ENCODE measurements around the gene PDCL3. TPM values are rescaled to one million over a fixed set of nuclear protein-coding genes. Genes with fewer than 3 reads are reported as not detected.

Gene PDCL3
- total and polyA plus RNA-seq, 12 donors: 9.6 to 51.3 (median 17.9) TPM

DNA sequence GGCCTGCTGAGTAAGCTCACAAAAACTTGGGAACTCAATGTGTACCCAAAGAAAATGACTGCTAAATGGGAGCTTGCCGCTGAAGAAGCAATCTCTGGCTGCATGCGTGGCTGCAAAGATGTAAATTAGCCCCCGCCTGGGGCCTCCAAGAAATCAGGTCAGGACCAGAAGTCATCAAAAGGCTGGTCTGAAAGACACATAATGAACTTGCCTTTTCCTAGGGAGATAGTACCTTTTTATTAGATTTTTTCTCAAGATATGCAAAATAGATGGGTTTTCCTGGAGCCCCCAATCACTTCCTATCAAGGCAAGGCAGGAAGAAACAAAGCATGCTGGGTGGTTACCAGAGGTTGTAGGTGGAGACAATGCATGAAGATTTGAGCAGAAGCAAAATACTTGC, 38.9 kb downstream of the PDCL3 start:
- Histone ChIP-seq H3K27ac (no peak overlapping the region), H3K4me3 (no peak overlapping the region), H3K9me3 (replicated peaks in 1 of 3) (no peaks in the 10 kb centered on the region), H3K27me3 (no peaks in the 10 kb centered on the region), H3K4me1 (replicated peaks in 1 of 2) (no peaks in the 10 kb centered on the region), H3K36me3 (replicated peaks in 1 of 2) (no peaks in the 10 kb centered on the region)
- intact Hi-C loops (cut with DNase I): loop anchor here in 1 of 2 donors (10.0 kb wide), 1 partner anchor 613 kb away; no protein-coding TSS in a partner anchor
- 86 to 96% (median 93%) methylated on average over 3 of the region's 3 CpGs for WGBS, 4 donors
- TF ChIP-seq, protein P1, sequence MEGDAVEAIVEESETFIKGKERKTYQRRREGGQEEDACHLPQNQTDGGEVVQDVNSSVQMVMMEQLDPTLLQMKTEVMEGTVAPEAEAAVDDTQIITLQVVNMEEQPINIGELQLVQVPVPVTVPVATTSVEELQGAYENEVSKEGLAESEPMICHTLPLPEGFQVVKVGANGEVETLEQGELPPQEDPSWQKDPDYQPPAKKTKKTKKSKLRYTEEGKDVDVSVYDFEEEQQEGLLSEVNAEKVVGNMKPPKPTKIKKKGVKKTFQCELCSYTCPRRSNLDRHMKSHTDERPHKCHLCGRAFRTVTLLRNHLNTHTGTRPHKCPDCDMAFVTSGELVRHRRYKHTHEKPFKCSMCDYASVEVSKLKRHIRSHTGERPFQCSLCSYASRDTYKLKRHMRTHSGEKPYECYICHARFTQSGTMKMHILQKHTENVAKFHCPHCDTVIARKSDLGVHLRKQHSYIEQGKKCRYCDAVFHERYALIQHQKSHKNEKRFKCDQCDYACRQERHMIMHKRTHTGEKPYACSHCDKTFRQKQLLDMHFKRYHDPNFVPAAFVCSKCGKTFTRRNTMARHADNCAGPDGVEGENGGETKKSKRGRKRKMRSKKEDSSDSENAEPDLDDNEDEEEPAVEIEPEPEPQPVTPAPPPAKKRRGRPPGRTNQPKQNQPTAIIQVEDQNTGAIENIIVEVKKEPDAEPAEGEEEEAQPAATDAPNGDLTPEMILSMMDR (IDR thresholded peaks at IDR 0.05): no peak
- TF ChIP-seq POLR2A (IDR thresholded peaks at IDR 0.05): no peak
- peak in 1 of 7 donors; percentile 10 for DNase-seq

DNA sequence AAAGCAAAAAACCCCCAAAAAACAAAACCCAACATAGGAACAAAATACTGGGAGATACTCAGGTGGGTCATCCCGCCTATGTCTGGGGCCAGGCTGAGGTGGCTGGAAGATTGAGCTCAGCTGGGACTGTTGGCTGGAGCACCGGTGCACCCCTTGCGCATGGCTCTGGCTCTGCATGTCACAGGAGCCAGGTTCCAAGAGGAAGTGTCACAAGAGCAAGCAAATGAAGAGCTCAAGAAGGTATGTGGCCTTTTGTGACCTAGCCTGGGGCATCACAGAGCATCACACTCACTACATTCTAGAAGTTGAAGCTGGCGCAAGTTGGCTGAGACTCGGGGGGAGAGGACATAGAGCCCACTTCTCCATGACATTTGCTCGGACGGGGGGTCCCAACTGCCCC, 40.6 kb downstream of the PDCL3 start:
- TF ChIP-seq, protein P1 (IDR thresholded peaks at IDR 0.05): no peak
- no peak for TF ChIP-seq POLR2A (IDR thresholded peaks at IDR 0.05)
- Histone ChIP-seq H3K27me3 (no peaks in the 10 kb centered on the region), H3K27ac (no peak overlapping the region), H3K4me3 (no peak overlapping the region), H3K9me3 (replicated peaks in 1 of 3) (no peaks in the 10 kb centered on the region), H3K4me1 (replicated peaks in 1 of 2) (no peaks in the 10 kb centered on the region), H3K36me3 (replicated peaks in 1 of 2) (no peaks in the 10 kb centered on the region)
- DNase-seq: no peak
- WGBS, 4 donors: 83 to 100% (median 91%) methylated on average over 3 to 7 of the region's 7 CpGs
- intact Hi-C loops (cut with DNase I): loop anchor here in 1 of 2 donors (10.0 kb wide), 1 partner anchor 611 kb away; no protein-coding TSS in a partner anchor

DNA sequence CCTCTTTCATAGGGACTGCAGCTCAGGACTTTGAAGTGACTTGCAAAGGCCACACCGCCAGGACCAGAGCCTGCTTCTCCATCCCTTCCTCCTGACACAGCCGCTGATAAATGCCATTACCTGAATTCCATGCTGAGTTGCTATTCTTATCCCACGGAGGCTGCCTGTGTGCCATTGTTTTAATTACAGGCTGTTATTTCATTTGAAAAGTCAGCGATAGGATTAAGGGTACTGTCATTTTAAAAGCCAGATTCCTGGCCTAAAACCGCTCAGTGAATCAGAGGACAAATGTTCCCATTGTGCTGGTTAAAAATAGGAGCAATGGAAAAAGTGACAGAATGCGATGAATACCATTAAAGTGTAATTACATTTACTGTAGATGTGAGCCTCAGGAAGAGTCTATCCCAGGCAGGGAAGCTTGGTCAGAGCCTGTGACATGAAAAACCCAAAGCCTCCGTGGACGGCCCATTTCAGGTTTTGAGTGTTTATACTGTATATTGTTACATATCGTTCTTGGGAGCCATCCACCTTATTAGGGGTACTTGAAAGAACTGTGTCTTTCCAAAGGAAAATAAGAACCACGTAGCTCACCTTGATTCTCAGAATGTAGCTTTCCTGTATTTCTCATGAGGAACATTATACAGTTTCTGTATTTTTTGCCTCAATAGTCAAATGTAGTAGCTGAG, 41.3 kb downstream of the PDCL3 start:
- Histone ChIP-seq H3K9me3 (replicated peaks in 1 of 3) (no peaks in the 10 kb centered on the region), H3K27ac (no peak overlapping the region), H3K27me3 (no peaks in the 10 kb centered on the region), H3K4me1 (replicated peaks in 1 of 2) (no peaks in the 10 kb centered on the region), H3K36me3 (replicated peaks in 1 of 2) (no peaks in the 10 kb centered on the region), H3K4me3 (no peak overlapping the region)
- intact Hi-C loops (cut with DNase I): loop anchor here in 1 of 2 donors (10.0 kb wide), 1 partner anchor 611 kb away; no protein-coding TSS in a partner anchor
- 69 to 73% (median 71%) methylated on average over 10 of the region's 10 CpGs for WGBS, 4 donors
- no peak for TF ChIP-seq POLR2A (IDR thresholded peaks at IDR 0.05)
- TF ChIP-seq, protein P1 (IDR thresholded peaks at IDR 0.05): no peak
- no peak for DNase-seq

DNA sequence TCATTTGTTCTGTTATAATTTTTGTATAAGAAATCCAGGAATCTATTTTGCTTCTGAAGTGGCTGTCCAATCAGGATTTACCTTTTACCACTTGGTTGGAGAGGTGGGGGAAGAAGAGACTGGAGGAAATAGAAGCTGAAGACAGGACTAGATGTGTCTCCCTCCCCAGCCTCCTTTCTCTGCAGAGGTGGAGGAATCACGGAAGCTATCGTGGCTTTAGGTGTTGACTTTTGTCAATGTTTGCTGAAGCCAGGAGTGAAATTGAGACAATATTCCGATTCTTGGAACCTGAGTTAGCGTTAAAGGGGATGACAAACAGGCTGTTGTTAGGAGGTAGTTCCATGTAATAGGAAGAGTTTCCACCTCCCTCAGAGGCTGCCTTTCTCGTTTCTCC, 43.5 kb downstream of the PDCL3 start:
- Histone ChIP-seq H3K36me3 (replicated peaks in 1 of 2) (no peaks in the 10 kb centered on the region), H3K9me3 (replicated peaks in 1 of 3) (no peaks in the 10 kb centered on the region), H3K4me1 (replicated peaks in 1 of 2) (no peaks in the 10 kb centered on the region), H3K27me3 (no peaks in the 10 kb centered on the region), H3K4me3 (no peak overlapping the region), H3K27ac (no peak overlapping the region)
- TF ChIP-seq, protein P1 (IDR thresholded peaks at IDR 0.05): no peak
- no peak for DNase-seq
- intact Hi-C loops (cut with DNase I): loop anchor here in 1 of 2 donors (10.0 kb wide), 1 partner anchor 608 kb away; no protein-coding TSS in a partner anchor
- WGBS, 4 donors: 55 to 62% (median 56%) methylated on average over 5 of the region's 5 CpGs
